Lung (tissue), 12 donors: Measurements from ENCODE around the gene TRAK2. TPM values are rescaled to one million over a fixed set of nuclear protein-coding genes. Genes with fewer than 3 reads are reported as not detected.

Experiments
- ATAC-seq: fragments of 200-7000 bp; cut with Tn5 transposase; one replicate; pipeline ENCODE4 v1.9.1; 2020; ENCODE audit warnings: moderate number of reproducible peaks; ENCODE audit not compliant: insufficient read depth, low FRiP score
- DNase-seq, 3 donors: peaks; one replicate each; pipeline ENCODE4 v3.0.0-alpha.2; 2013 to 2017
- H3K27ac ChIP-seq, 2 donors: one replicate each; pipeline ENCODE4 v1.5.1; 2013; ENCODE audit warnings: mild to moderate bottlenecking in 2 of 2, moderate library complexity in 2 of 2, control low read depth in 1 of 2, inconsistent platforms in 1 of 2, low read depth in 1 of 2, low read length in 1 of 2
- H3K27me3 ChIP-seq, 3 donors: one replicate each; pipeline ENCODE4 v1.5.1; 2013; ENCODE audit warnings: low read length in 2 of 3; ENCODE audit not compliant: control insufficient read depth in 3 of 3, insufficient read depth in 3 of 3
- H3K36me3 ChIP-seq, 4 donors: one replicate each; pipeline ENCODE4 v1.5.1; 2013; ENCODE audit warnings: low read length in 4 of 4, mild to moderate bottlenecking in 1 of 4, moderate library complexity in 1 of 4; ENCODE audit not compliant: control insufficient read depth in 4 of 4, insufficient read depth in 4 of 4
- H3K4me1 ChIP-seq, 5 donors: one replicate each; pipeline ENCODE4 v1.5.1; 2013; ENCODE audit warnings: low read length in 5 of 5, mild to moderate bottlenecking in 2 of 5, moderate library complexity in 1 of 5; ENCODE audit not compliant: control insufficient read depth in 5 of 5, insufficient read depth in 5 of 5
- H3K4me3 ChIP-seq: one replicate; pipeline ENCODE4 v1.5.1; 2013; ENCODE audit warnings: mild to moderate bottlenecking, control low read depth, moderate library complexity
- H3K9ac ChIP-seq, 2 donors: one replicate each; pipeline ENCODE4 v1.5.1; 2013; ENCODE audit warnings: low read length in 2 of 2, control low read depth in 1 of 2; ENCODE audit not compliant: insufficient read depth in 1 of 2
- H3K9me3 ChIP-seq, 4 donors: one replicate each; pipeline ENCODE4 v1.5.1; 2013; ENCODE audit warnings: low read length in 3 of 4, mild to moderate bottlenecking in 1 of 4, moderate library complexity in 1 of 4; ENCODE audit not compliant: control insufficient read depth in 4 of 4, insufficient read depth in 3 of 4
- WGBS, 2 donors: extraction: QIAGEN DNeasy Blood & Tissue Kit; methylation state at CpG; one replicate each; pipeline ENCODE4 v1.1.7; 2013; 5-methylcytosine and 5-hydroxymethylcytosine counted together
- polyA plus RNA-seq, 2 donors: library from polyadenylated mRNA; stranded (reverse); fragments of 200-250 nt; gene quantifications; one replicate each; pipeline ENCODE4 v1.2.1, GENCODE V29; 2013
- total RNA-seq, 2 donors: library from RNA; depleted of rRNA in 1 of 2; stranded (reverse); fragments of >200 nt in 1 of 2; gene quantifications; one replicate each; pipeline ENCODE4 v1.2.1, GENCODE V29; 2014 to 2021
- TF ChIP-seq, protein P1 (sequence below): IDR thresholded peaks from 2 replicates; pipeline ENCODE4 v1.5.1; 2012; ENCODE audit warnings: mild to moderate bottlenecking; ENCODE audit errors: control extremely low read depth, extremely low read depth
- donor health status: control.
- donor health status: control.
- donor health status: Bipolar disorder and iron deficiency.
- donor health status: healthy.
- donor health status: DM: yes; HTN: yes; CAD: no.

TRAK2 gene
- total and polyA plus RNA-seq, 4 donors = 13.1 to 62.7 (median 29.2) TPM

DNA sequence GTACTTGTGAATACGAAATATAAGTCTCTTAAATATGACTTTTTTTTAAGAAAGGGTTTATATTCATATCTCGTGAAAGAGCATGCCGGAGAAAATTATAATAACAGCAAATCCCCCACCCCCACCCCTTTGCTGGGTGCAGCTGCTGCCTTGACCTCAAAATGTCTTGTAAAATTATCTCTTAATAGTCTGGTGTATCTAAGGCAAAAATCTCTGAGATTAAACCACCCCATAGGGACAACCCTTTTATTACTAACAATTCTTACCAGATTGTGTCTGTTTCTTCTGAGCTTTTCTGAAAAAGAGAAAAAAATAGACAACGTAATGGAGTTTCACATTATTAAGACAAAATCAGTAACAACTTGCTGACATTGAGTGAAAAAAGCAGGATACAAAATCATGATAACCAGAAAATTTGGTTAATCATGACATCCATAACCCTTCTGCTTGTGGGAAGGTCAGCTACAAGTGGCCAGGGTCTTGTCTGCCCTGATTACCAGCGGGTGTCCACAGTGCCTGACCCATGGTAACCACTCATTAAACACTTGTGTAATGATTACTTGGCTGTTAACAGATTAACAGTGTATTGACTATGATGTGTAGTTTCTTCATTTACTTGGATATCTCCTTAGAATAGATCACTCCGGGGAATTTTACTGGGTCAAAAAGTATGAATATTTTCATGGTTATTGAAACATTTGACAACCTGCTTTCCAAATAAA lies 1.8 kb upstream of the TRAK2 start:
- H3K4me3 ChIP-seq = no peak overlapping the region
- H3K4me1 ChIP-seq = peaks cover 0 to 20% (median 4%) of the 10 kb centered on the region in 5 donors
- no peaks in the 10 kb centered on the region for H3K9me3 ChIP-seq
- ATAC-seq (no peak), DNase-seq (no peak)
- no peak overlapping the region for H3K27ac ChIP-seq
- 85 to 86% methylated on average over 6 of the region's 6 CpGs for WGBS, 2 donors
- H3K27me3 ChIP-seq = no peaks in the 10 kb centered on the region
- H3K36me3 ChIP-seq = peaks cover 0 to 8% (median 5%) of the 10 kb centered on the region in 4 donors
- H3K9ac ChIP-seq = no peak overlapping the region
- TF ChIP-seq, protein P1, sequence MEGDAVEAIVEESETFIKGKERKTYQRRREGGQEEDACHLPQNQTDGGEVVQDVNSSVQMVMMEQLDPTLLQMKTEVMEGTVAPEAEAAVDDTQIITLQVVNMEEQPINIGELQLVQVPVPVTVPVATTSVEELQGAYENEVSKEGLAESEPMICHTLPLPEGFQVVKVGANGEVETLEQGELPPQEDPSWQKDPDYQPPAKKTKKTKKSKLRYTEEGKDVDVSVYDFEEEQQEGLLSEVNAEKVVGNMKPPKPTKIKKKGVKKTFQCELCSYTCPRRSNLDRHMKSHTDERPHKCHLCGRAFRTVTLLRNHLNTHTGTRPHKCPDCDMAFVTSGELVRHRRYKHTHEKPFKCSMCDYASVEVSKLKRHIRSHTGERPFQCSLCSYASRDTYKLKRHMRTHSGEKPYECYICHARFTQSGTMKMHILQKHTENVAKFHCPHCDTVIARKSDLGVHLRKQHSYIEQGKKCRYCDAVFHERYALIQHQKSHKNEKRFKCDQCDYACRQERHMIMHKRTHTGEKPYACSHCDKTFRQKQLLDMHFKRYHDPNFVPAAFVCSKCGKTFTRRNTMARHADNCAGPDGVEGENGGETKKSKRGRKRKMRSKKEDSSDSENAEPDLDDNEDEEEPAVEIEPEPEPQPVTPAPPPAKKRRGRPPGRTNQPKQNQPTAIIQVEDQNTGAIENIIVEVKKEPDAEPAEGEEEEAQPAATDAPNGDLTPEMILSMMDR = no peak

DNA sequence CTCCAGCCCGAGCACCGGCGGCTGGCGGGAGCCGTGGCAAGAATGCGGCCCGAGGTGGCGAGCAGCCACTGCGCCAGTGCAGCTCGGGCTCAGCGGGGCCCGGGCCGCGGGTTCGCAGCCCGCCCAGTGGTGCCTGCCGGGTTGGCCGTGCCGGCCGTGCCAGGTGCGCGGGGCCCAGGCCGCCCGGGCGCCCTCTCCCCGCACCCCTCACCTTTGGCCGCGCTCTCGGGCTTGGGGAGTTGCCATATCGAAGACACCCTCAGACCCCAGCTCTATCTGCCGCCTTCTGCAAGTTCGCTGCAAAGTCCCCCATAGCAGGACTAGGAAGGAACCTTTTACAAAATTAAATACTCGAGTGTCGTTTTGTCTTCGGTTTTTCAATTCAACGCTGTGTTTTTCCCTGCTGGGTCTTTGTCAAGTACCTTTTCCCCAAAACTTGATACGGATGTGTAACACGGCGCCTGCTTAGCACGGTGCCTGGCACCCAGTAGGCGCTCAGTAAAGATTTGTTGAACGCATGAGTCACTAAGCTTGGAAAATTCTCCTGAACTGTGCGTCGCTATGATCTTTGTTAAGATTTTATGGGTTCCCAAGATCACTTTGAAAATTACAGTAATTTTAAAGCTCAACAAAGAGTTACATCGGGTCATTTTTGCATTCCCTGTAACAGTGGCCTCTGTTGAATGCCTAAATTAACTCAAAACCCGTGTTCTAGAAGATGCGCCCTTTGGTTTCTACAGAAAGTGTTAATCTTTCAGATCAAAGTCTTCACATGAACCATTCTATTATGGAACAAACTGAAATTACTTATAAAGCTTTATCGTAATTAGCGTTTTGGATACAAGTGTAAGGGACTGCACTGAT lies 1.0 kb upstream of the TRAK2 start:
- WGBS, 2 donors = 13% methylated on average over 41 to 49 of the region's 49 CpGs
- H3K27ac ChIP-seq = peak overlapping the region; percentile 89 to 92
- no peaks in the 10 kb centered on the region for H3K27me3 ChIP-seq
- peak in 1 of 3 donors; percentile 44 for DNase-seq
- peak overlapping the region; percentile 78 for H3K4me3 ChIP-seq
- TF ChIP-seq, protein P1 = no peak
- H3K9me3 ChIP-seq = no peaks in the 10 kb centered on the region
- peaks cover 1 to 12% (median 6%) of the 10 kb centered on the region in 4 donors for H3K36me3 ChIP-seq
- H3K4me1 ChIP-seq = peaks cover 0 to 23% (median 4%) of the 10 kb centered on the region in 5 donors
- ATAC-seq = peak; percentile 36
- H3K9ac ChIP-seq = peak overlapping the region; percentile 27 to 76

DNA sequence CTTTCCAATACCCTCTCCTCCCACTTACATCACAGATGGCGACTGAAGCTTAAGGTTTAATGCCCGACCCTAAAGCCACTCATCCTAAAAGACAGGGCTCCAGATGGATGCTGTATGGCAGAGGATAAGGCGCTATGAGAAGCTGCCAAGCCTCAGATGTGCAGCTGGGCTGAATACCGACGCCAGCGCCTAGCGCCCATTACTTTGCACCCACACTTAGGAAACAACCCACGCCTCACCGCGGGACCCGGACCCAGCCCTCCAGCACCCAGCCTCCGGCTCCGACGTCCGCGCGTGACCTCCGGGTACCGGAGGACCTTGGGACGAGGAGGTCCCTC lies 335 bp downstream of the TRAK2 start:
- peaks cover 1 to 10% (median 6%) of the 10 kb centered on the region in 4 donors for H3K36me3 ChIP-seq
- peak overlapping the region; percentile 83 to 89 for H3K9ac ChIP-seq
- no peaks in the 10 kb centered on the region for H3K9me3 ChIP-seq
- peak overlapping the region; percentile 70 for H3K4me3 ChIP-seq
- WGBS, 2 donors = 0% methylated on average over 20 of the region's 20 CpGs
- DNase-seq (peak in 2 of 3 donors; percentile 66 to 73), ATAC-seq (no peak)
- H3K27me3 ChIP-seq = no peaks in the 10 kb centered on the region
- H3K4me1 ChIP-seq = peaks cover 0 to 32% (median 10%) of the 10 kb centered on the region in 5 donors
- TF ChIP-seq, protein P1 = no peak
- peak overlapping the region; percentile 85 to 87 for H3K27ac ChIP-seq
